HCT116 (cell line): Measurements from ENCODE around the gene PDE2A. TPM values are rescaled to one million over a fixed set of nuclear protein-coding genes. Genes with fewer than 3 reads are reported as not detected.
A peak's percentile ranks its signal among the peaks of the same experiment; 100 is the strongest.

Experiments
- ATAC-seq: fragments of 200-7000 bp; cut with Tn5 transposase; 2 replicates; pipeline ENCODE4 v1.9.1; 2020; ENCODE audit warnings: mild to moderate bottlenecking, moderate library complexity
- BruUV-seq: library from RNA; stranded (reverse); fragments of 400-500 nt; replicated peaks from 2 replicates; lab custom pipeline; 2021; lab: Mats Ljungman, UMichigan
- CTCF ChIA-PET: fragments of 300-600 bp; sonication (Branson Sonifier 250); formaldehyde crosslinking; loops from one replicate; lab custom pipeline; 2021; ENCODE audit warnings: antibody characterized with exemption; lab: Charles Lee
- POLR2A ChIA-PET: fragments of 300-600, 350-600 bp; sonication (Branson Sonifier 250); formaldehyde crosslinking; loops from one replicate; lab custom pipeline; 2021; ENCODE audit warnings: antibody characterized with exemption; lab: Charles Lee
- RAD21 ChIA-PET, 2 experiments: fragments of 300-600 bp; sonication (Branson Sonifier 250); formaldehyde crosslinking; loops; one replicate each; lab custom pipeline; 2023; ENCODE audit warnings: low total read pairs in 2 of 2; ENCODE audit not compliant: uncharacterized antibody in 2 of 2, unreplicated experiment in 2 of 2, low non-redundant PET in 1 of 2; lab: Charles Lee
- DNase-seq: peaks from one replicate; pipeline ENCODE4 v3.0.0-alpha.2; 2010; ENCODE audit warnings: low read depth, low spot score
- H2AFZ ChIP-seq: fragments of 200-600 bp; shearing (Covaris generic), sonication (generic); 2 replicates; pipeline ENCODE4 v1.6.1; 2017; ENCODE audit warnings: low read depth, mixed run types, mixed read lengths, antibody characterized with exemption, low read length; ENCODE audit not compliant: poor library complexity, severe bottlenecking
- H3K27ac ChIP-seq: 2 replicates; pipeline ENCODE4 v1.5.1; 2012; ENCODE audit warnings: low read depth, low read length
- H3K27me3 ChIP-seq: fragments of 200-600 bp; sonication (generic); 2 replicates; pipeline ENCODE4 v1.6.1; 2016; ENCODE audit warnings: mixed run types, low read length, mixed read lengths; ENCODE audit not compliant: insufficient read depth
- H3K36me3 ChIP-seq, 2 experiments: fragments of 200-500 bp in 1 of 2; fragments of 200-600 bp in 1 of 2; sonication (Bioruptor generic) in 1 of 2; sonication (generic) in 1 of 2; 2 replicates each; pipeline versions ENCODE4 v1.5.1 to v1.6.1; 2014 to 2016; ENCODE audit warnings: low read length in 2 of 2, inconsistent platforms in 1 of 2, mixed read lengths in 1 of 2, mixed run types in 1 of 2; ENCODE audit not compliant: insufficient read depth in 2 of 2, control insufficient read depth in 1 of 2
- H3K4me1 ChIP-seq, 2 experiments: fragments of 200-600 bp in 1 of 2; sonication (generic) in 1 of 2; 2 replicates each; pipeline versions ENCODE4 v1.5.1 to v1.6.1; 2012 to 2017; ENCODE audit warnings: low read length in 2 of 2, inconsistent platforms in 1 of 2, mild to moderate bottlenecking in 1 of 2, mixed read lengths in 1 of 2, mixed run types in 1 of 2, moderate library complexity in 1 of 2; ENCODE audit not compliant: insufficient read depth in 2 of 2, control insufficient read depth in 1 of 2
- H3K4me2 ChIP-seq: fragments of 200-600 bp; sonication (generic); 2 replicates; pipeline ENCODE4 v1.6.1; 2017; ENCODE audit warnings: mixed run types, low read length, mixed read lengths
- H3K4me3 ChIP-seq, 2 experiments: fragments of 200-600 bp in 1 of 2; sonication (generic) in 1 of 2; replicated peaks in 1 of 2; 2 replicates each; pipeline ENCODE4 v1.5.1; 2011 to 2016; ENCODE audit warnings: low read length in 2 of 2, control low read depth in 1 of 2, low read depth in 1 of 2, mild to moderate bottlenecking in 1 of 2, mixed read lengths in 1 of 2, mixed run types in 1 of 2
- H3K79me2 ChIP-seq: fragments of 200-600 bp; sonication (generic); 2 replicates; pipeline ENCODE4 v1.6.1; 2017; ENCODE audit warnings: mild to moderate bottlenecking, mixed run types, low read length, moderate library complexity, mixed read lengths; ENCODE audit not compliant: insufficient read depth
- H3K9ac ChIP-seq: fragments of 200-600 bp; sonication (generic); 2 replicates; pipeline ENCODE4 v1.6.1; 2016; ENCODE audit warnings: low read length, mixed read lengths
- H3K9me2 ChIP-seq: fragments of 200-600 bp; sonication (generic), shearing (Covaris generic); 2 replicates; pipeline ENCODE4 v1.6.1; 2017; ENCODE audit warnings: mixed run types, mild to moderate bottlenecking, moderate library complexity; ENCODE audit not compliant: insufficient read depth
- H3K9me3 ChIP-seq, 2 experiments: fragments of 200-500 bp in 1 of 2; fragments of 200-600 bp in 1 of 2; sonication (Bioruptor generic) in 1 of 2; sonication (generic) in 1 of 2; 2 replicates each; pipeline ENCODE4 v1.6.1; 2014 to 2017; ENCODE audit warnings: low read length in 2 of 2, mixed read lengths in 2 of 2, inconsistent platforms in 1 of 2, low read depth in 1 of 2, mild to moderate bottlenecking in 1 of 2, mixed run types in 1 of 2, moderate library complexity in 1 of 2; ENCODE audit not compliant: control insufficient read depth in 1 of 2, insufficient read depth in 1 of 2
- H4K20me1 ChIP-seq: fragments of 200-600 bp; sonication (generic), shearing (Covaris generic); 2 replicates; pipeline ENCODE4 v1.6.1; 2017; ENCODE audit warnings: mixed run types, mild to moderate bottlenecking, moderate library complexity; ENCODE audit not compliant: insufficient read depth
- EGR1 ChIP-seq: IDR thresholded peaks from 2 replicates; pipeline ENCODE4 v1.6.1; 2012; ENCODE audit warnings: low read depth
- EZH2phosphoT487 ChIP-seq: fragments of 200-600 bp; IDR thresholded peaks from 2 replicates; pipeline ENCODE4 v1.6.1; 2018; ENCODE audit warnings: antibody characterized with exemption, borderline replicate concordance
- RAD21 ChIP-seq: IDR thresholded peaks from 2 replicates; pipeline ENCODE4 v1.6.1; 2012; ENCODE audit warnings: low read depth, mild to moderate bottlenecking
- SP1 ChIP-seq: IDR thresholded peaks from 2 replicates; pipeline ENCODE4 v1.6.1; 2012; ENCODE audit warnings: low read depth
- YY1 ChIP-seq: IDR thresholded peaks from 2 replicates; pipeline ENCODE4 v1.6.1; 2011; ENCODE audit warnings: low read length, low read depth, moderate library complexity, mild to moderate bottlenecking; ENCODE audit not compliant: insufficient replicate concordance; ENCODE audit errors: extremely low read depth
- intact Hi-C: fragments of 100-400 bp; cut with micrococcal nuclease; formaldehyde crosslinking; loops from 2 replicates; pipeline ENCODE4 v1.10.0; 2022
- total RNA-seq: library from RNA; stranded (reverse); gene quantifications from one replicate; pipeline ENCODE4 v1.2.1, GENCODE V29; 2021; ENCODE audit not compliant: unreplicated experiment
- TF ChIP-seq, protein P1 (sequence below): IDR thresholded peaks from 2 replicates; pipeline ENCODE4 v1.6.1; 2012
- TF ChIP-seq, protein P2 (sequence below), 3 experiments: fragments of 200-600 bp in 1 of 3; sonication (generic) in 1 of 3; IDR thresholded peaks in 2 of 3; conservative IDR thresholded peaks in 1 of 3; 2 replicates each; pipeline ENCODE4 v1.5.1; 2012 to 2017; ENCODE audit warnings: low read depth in 2 of 3, low read length in 2 of 3, antibody characterized with exemption in 1 of 3, borderline replicate concordance in 1 of 3, control low read depth in 1 of 3, mild to moderate bottlenecking in 1 of 3, mixed read lengths in 1 of 3, mixed run types in 1 of 3, moderate library complexity in 1 of 3; ENCODE audit not compliant: insufficient read depth in 1 of 3
- TF ChIP-seq, protein P3 (sequence below): IDR thresholded peaks from 2 replicates; pipeline ENCODE4 v1.6.1; 2011; ENCODE audit warnings: mild to moderate bottlenecking, low read length, moderate library complexity; ENCODE audit not compliant: insufficient replicate concordance; ENCODE audit errors: extremely low read depth
- TF ChIP-seq, protein P4 (sequence below): IDR thresholded peaks from 2 replicates; pipeline ENCODE4 v1.6.1; 2012

PDE2A gene
- total RNA-seq, 1 experiment from 2014 or later: 7.6 TPM

DNA sequence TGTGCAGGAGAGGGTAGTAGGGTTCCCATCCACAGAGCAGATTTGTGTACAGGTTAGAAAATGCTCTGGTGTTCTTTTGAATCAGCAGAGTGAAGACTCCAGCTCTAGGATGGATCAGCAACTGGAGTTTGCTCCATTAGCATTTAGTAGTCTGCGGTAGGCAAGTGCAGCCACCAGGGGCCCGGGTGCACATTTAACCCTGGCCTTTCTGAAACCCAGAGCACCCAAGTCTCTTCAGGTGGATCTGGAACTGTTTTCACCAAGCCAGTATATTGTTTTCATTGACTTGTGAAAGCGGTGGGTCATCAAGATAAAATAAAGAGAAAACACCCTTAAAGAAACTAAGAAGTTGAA lies 139.1 kb downstream of the PDE2A start:
- RAD21 ChIA-PET: no interaction called here
- Histone ChIP-seq H3K4me1 (peaks cover 0 to 9% of the 10 kb centered on the region in 2 experiments; a peak in 1 of 4 replicates), H3K36me3 (no peaks in the 10 kb centered on the region), H3K9ac (no peak overlapping the region), H3K4me3 (no peak overlapping the region), H3K79me2 (no peaks in the 10 kb centered on the region), H3K9me3 (no peaks in the 10 kb centered on the region), H3K9me2 (no peaks in the 10 kb centered on the region), H3K27me3 (0 out of 2 replicates have a peak, but pooled peaks cover 4% of the 10 kb centered on the region), H4K20me1 (no peaks in the 10 kb centered on the region), H3K27ac (no peak overlapping the region), H3K4me2 (peak overlapping the region; percentile 20), H2AFZ (peak overlapping the region; percentile 50)
- DNase-seq (peak; percentile 10), ATAC-seq (peak; percentile 91)
- intact Hi-C loops: no loop called here
- POLR2A ChIA-PET: no interaction called here
- CTCF ChIA-PET: interaction anchor here (0.9 to 1.5 kb wide), 2 partner anchors 12 to 64 kb away, joined by 3 to 4 read pairs; no protein-coding TSS in a partner anchor
- TF ChIP-seq, protein P1, sequence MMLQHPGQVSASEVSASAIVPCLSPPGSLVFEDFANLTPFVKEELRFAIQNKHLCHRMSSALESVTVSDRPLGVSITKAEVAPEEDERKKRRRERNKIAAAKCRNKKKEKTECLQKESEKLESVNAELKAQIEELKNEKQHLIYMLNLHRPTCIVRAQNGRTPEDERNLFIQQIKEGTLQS: no peak
- TF ChIP-seq, protein P2, sequence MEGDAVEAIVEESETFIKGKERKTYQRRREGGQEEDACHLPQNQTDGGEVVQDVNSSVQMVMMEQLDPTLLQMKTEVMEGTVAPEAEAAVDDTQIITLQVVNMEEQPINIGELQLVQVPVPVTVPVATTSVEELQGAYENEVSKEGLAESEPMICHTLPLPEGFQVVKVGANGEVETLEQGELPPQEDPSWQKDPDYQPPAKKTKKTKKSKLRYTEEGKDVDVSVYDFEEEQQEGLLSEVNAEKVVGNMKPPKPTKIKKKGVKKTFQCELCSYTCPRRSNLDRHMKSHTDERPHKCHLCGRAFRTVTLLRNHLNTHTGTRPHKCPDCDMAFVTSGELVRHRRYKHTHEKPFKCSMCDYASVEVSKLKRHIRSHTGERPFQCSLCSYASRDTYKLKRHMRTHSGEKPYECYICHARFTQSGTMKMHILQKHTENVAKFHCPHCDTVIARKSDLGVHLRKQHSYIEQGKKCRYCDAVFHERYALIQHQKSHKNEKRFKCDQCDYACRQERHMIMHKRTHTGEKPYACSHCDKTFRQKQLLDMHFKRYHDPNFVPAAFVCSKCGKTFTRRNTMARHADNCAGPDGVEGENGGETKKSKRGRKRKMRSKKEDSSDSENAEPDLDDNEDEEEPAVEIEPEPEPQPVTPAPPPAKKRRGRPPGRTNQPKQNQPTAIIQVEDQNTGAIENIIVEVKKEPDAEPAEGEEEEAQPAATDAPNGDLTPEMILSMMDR (IDR thresholded peaks at IDR 0.05 in 2 of 3, conservative IDR thresholded peaks at IDR 0.05 in 1 of 3; ENCODE audit: borderline replicate concordance in 1 of 3, insufficient read depth in 1 of 3, low read depth in 2 of 3, low read length in 2 of 3): peak in 2 of 3 experiments; percentile 44 to 50; a peak in 4 of 6 replicates
- BruUV-seq: no TSS peak

DNA sequence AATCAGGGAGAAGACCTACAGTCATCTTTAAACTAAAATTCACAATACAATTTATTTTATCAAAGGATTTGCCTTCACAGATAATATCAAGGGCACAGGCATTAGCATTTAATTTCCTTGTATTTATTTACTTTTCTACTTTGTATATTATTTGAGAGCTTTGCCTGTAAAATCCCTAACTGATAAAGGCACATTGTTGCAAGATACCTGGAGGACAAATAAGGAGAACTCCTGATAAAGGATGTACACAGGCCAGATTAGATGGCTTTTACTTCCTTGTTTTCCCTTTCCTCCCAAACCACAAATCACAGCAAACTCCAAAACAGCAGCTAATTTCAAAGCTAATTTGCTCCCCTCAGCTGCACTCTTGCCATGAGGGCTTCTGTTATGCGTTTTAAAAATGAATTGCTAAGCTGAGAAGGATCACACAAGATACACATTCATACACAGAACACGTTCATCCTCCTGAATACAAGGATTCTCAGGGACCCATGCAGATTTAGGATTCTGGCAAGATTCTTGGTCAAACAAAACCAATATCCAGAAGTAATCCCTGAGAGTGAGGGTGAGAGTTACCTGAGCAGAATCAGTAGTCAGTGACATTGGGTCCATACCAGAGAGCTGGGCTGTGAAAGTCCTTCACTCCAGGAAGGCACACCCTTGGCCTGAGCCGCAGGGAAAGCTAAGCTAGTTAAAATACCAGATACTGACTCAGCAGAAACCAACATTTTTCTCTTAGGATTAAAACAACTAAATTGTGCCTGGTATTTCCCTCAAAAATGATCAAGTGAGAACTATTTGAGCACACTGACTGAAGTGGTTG lies 139.6 kb downstream of the PDE2A start:
- Histone ChIP-seq H3K9me2 (no peaks in the 10 kb centered on the region), H3K79me2 (no peaks in the 10 kb centered on the region), H3K4me2 (peak overlapping the region; percentile 20), H3K27ac (no peak overlapping the region), H3K9ac (no peak overlapping the region), H2AFZ (peak overlapping the region; percentile 50), H4K20me1 (no peaks in the 10 kb centered on the region), H3K4me1 (peaks cover 0 to 9% of the 10 kb centered on the region in 2 experiments; a peak in 1 of 4 replicates), H3K4me3 (no peak overlapping the region), H3K36me3 (no peaks in the 10 kb centered on the region), H3K9me3 (no peaks in the 10 kb centered on the region), H3K27me3 (no peaks in the 10 kb centered on the region)
- ChIA-PET POLR2A (no interaction called here), CTCF (interaction anchor here (0.9 to 1.5 kb wide), 2 partner anchors 12 to 63 kb away, joined by 3 to 4 read pairs; no protein-coding TSS in a partner anchor), RAD21 (no interaction called here)
- ATAC-seq (peak; percentile 63; the same call in 1 of the 2 replicates), DNase-seq (no peak)
- intact Hi-C loops: no loop called here
- BruUV-seq: no TSS peak
- TF ChIP-seq, protein P3, sequence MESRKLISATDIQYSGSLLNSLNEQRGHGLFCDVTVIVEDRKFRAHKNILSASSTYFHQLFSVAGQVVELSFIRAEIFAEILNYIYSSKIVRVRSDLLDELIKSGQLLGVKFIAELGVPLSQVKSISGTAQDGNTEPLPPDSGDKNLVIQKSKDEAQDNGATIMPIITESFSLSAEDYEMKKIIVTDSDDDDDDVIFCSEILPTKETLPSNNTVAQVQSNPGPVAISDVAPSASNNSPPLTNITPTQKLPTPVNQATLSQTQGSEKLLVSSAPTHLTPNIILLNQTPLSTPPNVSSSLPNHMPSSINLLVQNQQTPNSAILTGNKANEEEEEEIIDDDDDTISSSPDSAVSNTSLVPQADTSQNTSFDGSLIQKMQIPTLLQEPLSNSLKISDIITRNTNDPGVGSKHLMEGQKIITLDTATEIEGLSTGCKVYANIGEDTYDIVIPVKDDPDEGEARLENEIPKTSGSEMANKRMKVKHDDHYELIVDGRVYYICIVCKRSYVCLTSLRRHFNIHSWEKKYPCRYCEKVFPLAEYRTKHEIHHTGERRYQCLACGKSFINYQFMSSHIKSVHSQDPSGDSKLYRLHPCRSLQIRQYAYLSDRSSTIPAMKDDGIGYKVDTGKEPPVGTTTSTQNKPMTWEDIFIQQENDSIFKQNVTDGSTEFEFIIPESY: no peak
- TF ChIP-seq EGR1: no peak
- TF ChIP-seq, protein P4, sequence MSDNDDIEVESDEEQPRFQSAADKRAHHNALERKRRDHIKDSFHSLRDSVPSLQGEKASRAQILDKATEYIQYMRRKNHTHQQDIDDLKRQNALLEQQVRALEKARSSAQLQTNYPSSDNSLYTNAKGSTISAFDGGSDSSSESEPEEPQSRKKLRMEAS: no peak
- TF ChIP-seq, protein P2 (IDR thresholded peaks at IDR 0.05 in 2 of 3, conservative IDR thresholded peaks at IDR 0.05 in 1 of 3; ENCODE audit: borderline replicate concordance in 1 of 3, insufficient read depth in 1 of 3, low read depth in 2 of 3, low read length in 2 of 3): no peak
- TF ChIP-seq YY1: no peak
- TF ChIP-seq EZH2phosphoT487: no peak
- TF ChIP-seq RAD21: no peak
- no peak for TF ChIP-seq SP1
